Activated effector memory CD4-positive, alpha-beta T cell treated with anti-CD3 and anti-CD28 coated beads, Interleukin-2, amount 50 U/mL, for 16 hours (primary cell): ENCODE measurements around the gene TM4SF5.

Source experiments
- DNase-seq: peaks from one replicate; pipeline ENCODE4 v3.0.0-alpha.2; 2020

Gene TM4SF5

GRCh38 chr17:4771519-4772234 is at the start of gene TM4SF5:
TSS of gene TM4SF5 (plus strand) at chr17:4771886. CDS start at chr17:4771923, 37 bp downstream.
- DNase-seq, result no peak

- no peak for DNase-seq
Measured at GRCh38 chr17:4722678-4723240, 48.9 kb upstream of the TM4SF5 start.

- no peak for DNase-seq
Measured at GRCh38 chr17:4724650-4725049, 47.0 kb upstream of the TM4SF5 start.

GRCh38 chr17:4725646-4726310 is 45.9 kb upstream of the TM4SF5 start:
- DNase-seq, result no peak

GRCh38 chr17:4728124-4728523 is 43.6 kb upstream of the TM4SF5 start:
- no peak for DNase-seq

GRCh38 chr17:4733073-4733531 is 38.6 kb upstream of the TM4SF5 start:
- no peak for DNase-seq

GRCh38 chr17:4734857-4735475 is 36.7 kb upstream of the TM4SF5 start:
- DNase-seq, result no peak

- DNase-seq, result no peak
Measured at GRCh38 chr17:4735876-4736651, 35.6 kb upstream of the TM4SF5 start.

- DNase-seq, result no peak
Measured at GRCh38 chr17:4738136-4739121, 33.3 kb upstream of the TM4SF5 start.

GRCh38 chr17:4739122-4740024 is 32.3 kb upstream of the TM4SF5 start, which contains the start of the genes CXCL16 and ZMYND15:
TSS of gene CXCL16 (minus strand) at chr17:4739928. CDS start at chr17:4739339, 589 bp downstream.
TSS of gene ZMYND15 (plus strand) at chr17:4739833. CDS start at chr17:4740549, 716 bp downstream.
- DNase-seq, result peak; percentile 86

- DNase-seq, result no peak
Measured at GRCh38 chr17:4740025-4740351, 31.7 kb upstream of the TM4SF5 start.

GRCh38 chr17:4740584-4740983 is 31.1 kb upstream of the TM4SF5 start:
- DNase-seq, result no peak

- DNase-seq, result no peak
Measured at GRCh38 chr17:4741544-4741943, 30.1 kb upstream of the TM4SF5 start.

- no peak for DNase-seq
Measured at GRCh38 chr17:4742133-4742532, 29.6 kb upstream of the TM4SF5 start.

GRCh38 chr17:4742629-4743028 is 29.1 kb upstream of the TM4SF5 start:
- no peak for DNase-seq

- DNase-seq, result no peak
Measured at GRCh38 chr17:4743216-4743615, 28.5 kb upstream of the TM4SF5 start.

GRCh38 chr17:4743898-4744297 is 27.8 kb upstream of the TM4SF5 start:
- DNase-seq, result no peak

GRCh38 chr17:4744999-4745969 is 26.4 kb upstream of the TM4SF5 start:
- no peak for DNase-seq

- no peak for DNase-seq
Measured at GRCh38 chr17:4747847-4748246, 23.8 kb upstream of the TM4SF5 start.
